Occipital lobe (tissue), 2 donors: Measurements from ENCODE around the gene OSBPL3. TPM values are rescaled to one million over a fixed set of nuclear protein-coding genes. Genes with fewer than 3 reads are reported as not detected.

Experiments
- DNase-seq: peaks from one replicate; lab custom pipeline; 2025; lab: John Stamatoyannopoulos, UW
- total RNA-seq: library from RNA; depleted of rRNA; stranded (reverse); fragments of >200 nt; gene quantifications from one replicate; pipeline ENCODE4 v1.2.3, GENCODE V29; 2014

Gene OSBPL3
- total RNA-seq, 1 donor from 2014 or later, result 7.3 TPM

DNA sequence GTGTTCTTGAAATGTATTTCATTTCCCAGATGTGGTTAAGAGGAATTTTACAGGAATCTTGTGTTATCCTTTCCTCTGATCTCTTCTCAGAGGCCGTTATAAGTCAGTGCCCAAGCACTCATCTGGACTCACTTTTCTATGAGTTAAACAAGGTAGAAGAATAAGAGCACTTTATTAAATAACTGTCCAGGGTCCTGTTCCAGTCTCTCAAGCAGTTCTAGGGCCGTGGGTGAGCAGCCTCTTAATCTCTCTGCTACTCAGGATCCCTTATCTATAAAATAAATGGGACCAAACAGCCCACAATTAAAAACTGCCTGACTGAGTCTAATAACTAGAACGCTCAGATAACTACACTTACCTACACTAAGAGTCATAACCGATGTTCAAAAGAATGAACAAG is 111.2 kb downstream of the OSBPL3 start:
- no peak for DNase-seq

DNA sequence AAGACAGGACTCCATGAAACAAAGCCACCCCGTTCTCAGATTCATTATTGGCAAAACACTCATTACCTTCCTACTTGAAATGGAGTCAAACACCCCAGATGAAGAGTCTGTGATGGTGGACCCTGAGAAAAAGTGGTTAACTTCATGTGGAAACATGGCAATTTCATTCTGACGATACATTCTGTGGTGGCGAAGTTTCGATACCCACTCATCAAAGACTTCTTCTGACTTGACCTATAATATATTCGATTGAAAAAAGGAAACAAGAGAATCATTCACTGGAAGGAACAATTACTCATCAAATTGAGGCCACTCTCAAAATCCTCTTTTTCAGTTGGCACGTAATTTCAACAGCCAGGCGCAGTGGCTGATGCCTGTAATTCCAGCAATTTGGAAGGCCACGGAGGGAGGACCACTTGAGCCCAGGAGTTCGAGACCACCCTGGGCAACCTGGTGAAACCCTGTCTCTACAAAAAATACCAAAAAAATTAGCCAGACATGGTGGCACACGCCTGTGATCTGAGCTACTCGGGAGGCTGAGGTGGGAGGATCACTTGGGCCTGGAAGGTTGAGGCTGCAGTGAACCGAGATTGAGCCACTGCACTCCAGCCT is 113.9 kb downstream of the OSBPL3 start:
- DNase-seq, result no peak

DNA sequence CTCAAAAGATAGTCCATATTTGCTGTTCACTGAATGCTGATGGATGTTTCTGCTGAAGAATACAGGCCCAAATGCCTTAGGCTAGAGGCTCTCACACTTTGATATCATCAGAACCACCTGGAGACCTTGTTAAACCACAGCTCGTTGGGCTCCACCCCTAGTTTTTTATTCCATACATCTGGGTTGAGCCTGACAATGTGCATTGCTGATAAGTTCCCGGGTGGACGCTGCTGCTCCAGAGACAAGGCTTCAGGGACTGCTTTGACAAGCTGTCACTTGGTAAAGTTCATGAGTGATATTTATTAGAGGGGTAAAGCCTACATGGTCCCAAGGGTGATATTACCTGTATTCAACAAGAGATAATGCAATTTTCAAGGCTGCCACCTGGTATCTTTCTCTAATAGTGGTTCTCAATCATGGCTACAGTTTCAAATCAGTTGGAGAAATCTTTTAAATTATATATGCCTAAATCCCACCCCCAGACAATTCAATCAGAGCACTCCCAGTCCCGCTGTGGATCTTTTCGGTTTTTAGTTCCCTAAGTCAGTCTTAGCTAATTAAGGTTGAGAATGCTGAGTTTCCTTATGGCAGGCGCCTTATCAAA is 115.7 kb downstream of the OSBPL3 start:
- DNase-seq, result no peak

DNA sequence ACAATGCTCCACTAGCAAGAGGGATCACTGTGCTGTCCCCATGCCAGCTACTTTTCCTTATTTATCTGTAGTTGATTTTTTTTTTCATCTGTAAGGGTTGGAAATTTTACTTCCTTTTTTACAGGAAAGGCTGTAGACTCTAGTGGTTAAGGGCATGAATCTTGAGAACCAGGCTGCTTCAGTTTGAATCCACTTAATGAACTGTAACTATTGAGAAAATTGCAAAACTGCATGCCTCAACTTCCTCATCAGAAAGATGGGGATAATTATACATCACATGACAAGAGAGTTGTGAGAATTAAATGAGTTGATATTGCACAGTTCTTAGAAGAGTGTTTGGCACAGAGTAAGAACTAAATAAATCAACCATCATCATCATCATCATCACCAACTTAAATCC is 116.4 kb downstream of the OSBPL3 start:
- no peak for DNase-seq

DNA sequence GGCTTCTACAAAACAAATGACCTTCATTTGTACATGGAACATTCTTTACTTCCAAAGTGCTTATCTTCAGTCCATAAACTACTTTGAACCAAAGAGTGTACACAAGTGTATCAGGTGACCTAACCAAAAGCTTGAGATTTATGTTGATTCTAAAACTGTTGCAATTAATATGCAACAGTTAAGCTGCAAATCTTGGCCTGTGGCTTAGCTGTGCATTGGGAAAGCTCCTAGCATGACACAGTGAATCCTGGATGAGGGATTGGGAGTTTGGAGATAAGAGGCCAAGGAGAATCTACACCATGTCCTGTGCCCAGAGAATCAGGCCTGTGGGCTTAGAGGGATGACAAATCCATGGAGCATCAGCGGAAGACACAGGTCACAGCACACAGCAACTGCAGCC is 117.5 kb downstream of the OSBPL3 start:
- no peak for DNase-seq

DNA sequence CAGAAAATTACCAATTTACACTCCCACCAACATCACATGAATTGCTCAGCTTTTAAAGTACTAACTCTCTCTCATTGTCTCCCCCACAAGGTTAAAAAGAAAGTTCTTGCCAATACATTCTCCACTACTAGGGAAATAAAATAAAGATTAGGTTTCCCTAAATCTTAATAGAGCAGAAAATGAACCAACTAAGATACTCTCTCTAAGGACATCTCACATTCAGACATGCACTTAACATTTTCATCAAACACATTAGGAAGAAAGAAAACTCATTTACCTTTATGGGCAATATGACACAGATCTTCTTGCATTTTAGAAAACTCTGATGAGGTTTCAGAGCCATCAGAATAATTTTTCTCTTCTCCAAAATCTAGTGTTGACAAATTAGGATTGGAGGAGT is 118.6 kb downstream of the OSBPL3 start:
- no peak for DNase-seq

DNA sequence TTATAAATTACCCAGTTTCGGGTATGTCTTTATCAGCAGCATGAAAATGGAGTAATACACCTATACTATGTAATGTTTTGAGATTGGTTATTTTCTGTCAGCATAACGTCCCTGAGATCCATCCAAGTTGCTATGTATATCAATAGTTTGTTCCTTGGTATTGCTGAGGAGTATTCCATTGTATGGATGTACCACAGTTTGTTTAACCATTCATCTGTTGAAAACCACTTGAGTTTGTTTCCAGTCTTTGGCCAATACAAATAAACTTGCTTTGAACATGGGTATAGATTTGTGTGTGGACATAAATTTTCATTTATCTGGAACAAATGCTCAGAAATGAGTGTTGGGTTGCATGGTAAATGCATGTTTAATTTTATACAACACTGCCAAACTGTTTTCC is 119.4 kb downstream of the OSBPL3 start:
- no peak for DNase-seq

DNA sequence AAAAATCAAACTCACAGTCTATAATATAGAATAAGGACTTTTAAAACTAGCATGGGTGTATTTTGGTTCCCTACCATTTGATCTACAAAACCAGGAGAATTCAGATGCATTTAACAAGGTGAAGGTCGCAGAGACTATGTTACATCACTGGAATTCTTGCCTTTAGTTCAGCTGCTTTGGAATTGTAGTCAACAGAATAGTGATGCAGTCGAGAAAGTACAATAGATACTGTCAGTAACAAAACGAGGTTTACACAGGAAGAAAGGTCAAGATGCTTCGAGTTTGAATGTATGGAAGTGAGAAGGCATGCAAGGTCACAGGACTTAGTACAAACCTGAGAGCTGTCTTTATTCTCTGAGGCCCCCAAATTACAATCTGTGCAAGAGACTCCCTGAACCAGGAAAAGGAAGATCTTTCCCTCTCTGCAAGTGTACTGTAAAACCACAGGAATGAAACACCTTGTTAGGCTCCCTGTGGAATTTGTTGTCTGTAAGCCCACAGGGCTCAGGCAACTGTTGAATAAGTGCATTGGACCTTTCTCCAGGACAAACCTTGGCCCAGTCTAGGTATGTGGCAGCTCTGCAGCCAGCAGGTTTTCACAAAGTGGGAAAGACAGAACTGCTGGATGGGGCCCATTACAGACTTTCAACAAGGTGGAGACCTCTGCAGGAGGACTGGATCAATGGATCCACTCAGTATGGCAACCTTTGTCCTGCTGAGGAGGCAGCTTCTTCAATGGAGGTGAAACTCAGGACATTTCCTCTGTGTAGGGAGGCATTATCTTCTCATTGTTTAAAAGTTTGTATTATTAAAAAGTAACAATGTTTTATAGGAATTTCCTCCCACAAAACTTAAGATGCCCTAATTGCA is 121.6 kb downstream of the OSBPL3 start:
- no peak for DNase-seq

DNA sequence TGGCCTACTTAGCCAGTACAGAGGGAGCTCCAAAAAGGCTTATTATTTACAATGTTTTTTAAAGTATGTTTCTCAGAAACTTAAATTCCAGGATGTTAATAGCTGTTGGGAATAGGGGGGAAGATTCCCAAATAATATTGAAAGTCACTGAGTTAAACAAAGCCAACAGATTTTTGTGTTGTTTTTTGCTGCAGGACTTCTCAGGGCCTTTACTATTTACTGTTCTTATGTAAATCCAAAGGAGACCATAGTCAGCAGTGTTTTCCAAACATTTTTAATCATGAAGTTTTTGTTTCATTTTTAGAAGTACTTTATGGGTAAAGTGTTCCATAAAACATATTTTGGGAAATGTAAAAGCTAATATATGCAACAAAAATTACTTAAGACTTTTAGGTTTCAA is 122.4 kb downstream of the OSBPL3 start:
- no peak for DNase-seq

DNA sequence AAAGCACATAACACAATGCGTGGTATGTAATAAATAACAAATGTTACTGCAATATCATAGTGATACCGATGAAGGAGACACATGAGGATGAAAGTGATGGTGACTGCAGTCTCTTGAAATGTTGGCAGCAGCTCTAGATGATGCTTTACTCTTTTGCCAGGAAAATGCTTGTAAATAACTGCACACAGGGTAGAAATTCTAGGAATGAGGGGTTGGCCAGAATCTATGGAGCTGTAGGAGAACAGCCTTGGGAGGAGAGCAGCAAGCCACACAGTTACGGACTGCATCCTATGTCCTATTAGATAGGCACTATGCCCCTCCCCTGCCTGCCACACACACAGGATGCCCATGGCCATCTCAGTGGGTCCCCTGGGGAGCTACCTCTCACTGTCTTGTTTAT is 125.1 kb downstream of the OSBPL3 start:
- DNase-seq, result no peak

DNA sequence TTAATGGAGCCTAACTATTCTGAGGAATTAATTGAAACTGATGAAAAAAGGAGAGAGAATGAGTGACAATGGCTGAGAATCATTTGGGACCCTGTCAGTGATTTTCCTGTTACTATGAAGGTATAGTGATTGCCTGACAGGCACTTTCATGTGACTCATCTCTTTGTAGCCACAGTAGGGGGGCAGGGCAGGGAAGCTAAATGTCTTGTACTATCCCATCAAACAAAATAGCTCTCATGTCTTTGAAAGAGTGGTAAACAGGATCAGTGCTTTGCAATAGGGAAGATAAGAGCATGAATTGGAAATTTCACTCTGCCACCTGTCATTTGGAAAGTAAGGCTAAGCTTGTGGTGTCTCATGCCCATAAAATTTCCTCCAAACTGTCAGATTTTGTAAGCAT is 128.2 kb downstream of the OSBPL3 start:
- DNase-seq, result no peak

DNA sequence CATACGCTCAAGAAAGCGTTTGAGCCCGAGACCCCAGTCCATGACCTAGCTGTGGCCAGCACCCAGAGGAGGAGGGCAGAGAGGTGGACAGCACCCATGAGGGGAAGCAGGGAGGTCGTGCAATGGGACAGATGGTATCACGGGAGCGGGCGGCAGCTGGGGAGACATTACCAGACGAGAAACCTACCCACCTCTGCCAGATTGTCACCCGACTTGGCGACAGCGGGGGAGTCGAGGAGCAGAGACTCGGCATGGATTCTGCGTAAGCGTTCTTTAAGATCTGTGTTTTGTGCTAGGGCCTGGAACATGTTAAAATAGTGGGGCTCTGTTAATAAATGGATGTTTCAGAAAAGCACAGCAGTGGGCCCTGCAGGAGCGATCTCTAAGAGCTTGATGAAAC is 131.1 kb downstream of the OSBPL3 start:
- no peak for DNase-seq

DNA sequence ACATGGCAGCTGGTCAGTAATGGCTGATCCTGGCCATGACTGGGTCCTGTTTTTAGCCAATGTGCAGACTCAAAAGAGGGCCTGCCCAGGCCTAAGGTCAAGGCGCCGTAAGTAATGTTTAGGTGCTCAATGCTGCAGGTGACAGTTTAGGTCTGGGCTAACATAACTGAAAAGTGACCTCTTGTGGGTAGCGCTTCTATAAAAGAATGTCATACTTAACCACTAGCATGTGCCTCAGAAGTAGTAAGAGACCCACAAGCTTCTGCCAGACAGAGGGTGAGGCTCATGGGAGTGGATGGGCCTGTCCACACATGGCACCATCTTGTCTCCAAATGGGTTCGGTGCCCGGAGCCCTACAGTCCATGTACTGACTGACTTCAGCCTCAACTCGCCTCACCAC is 132.2 kb downstream of the OSBPL3 start:
- DNase-seq, result no peak

DNA sequence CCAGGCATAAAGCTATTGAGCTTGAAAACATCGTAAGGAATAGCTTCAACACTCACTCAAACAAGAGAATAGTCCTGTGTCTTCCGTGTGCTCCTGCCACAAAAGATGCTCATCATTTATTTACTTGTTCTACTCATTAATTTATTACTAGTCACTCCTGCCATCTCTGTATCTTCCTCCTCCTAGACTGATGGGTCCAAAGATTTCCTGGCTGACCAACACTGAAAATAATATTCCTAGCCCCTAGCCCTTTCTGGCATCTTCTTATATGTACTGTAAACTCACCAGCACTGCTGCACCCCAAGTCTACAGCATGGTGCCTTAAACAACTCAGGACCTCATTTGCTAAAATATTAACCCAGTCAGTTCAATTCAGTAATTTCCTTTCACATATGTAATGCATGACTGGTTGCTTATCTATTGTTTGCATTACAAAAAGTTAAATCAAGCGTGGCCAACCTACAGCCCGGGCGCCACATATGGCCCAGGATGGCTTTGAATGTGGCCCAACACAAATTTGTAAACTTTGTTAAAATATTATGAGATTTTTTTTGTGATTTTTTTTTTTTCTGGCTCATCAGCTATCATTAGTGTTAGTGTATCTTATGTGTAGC is 136.1 kb downstream of the OSBPL3 start:
- no peak for DNase-seq

DNA sequence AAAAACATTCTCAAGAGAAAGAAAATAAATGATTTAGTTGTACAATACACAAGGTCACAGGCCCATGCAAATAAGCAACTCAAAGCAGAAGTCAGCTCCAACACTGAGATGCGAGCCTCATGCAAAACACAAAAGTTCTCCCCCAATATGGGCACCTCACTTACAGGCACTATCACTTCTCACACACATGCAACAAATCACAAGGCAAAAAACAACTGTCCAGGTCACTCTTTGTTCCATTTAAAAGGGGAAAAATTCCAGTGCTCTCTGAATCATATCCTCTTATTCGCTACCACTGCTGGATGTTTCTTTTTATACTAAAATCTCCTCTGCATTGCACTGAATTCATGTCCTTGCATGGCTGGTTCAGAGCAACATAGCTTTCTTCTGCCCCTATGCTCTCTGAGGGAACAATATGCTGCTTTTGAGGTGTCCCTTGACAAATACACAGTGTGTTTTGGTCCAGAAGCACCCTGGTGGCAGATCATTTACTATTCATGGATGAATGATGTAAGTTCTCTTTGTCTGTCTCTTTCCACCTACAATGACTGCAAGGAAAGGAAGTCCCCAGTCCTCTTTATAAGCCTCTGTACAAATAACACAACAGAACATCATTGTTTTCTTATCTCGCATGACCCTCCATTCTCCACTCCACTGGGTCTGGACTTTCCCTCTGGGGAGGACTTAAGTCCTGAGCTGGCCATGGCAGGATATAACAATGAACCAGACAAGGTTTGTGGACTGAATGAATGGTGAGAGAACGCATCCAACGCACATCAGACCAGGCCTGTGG is 137.3 kb downstream of the OSBPL3 start:
- no peak for DNase-seq

DNA sequence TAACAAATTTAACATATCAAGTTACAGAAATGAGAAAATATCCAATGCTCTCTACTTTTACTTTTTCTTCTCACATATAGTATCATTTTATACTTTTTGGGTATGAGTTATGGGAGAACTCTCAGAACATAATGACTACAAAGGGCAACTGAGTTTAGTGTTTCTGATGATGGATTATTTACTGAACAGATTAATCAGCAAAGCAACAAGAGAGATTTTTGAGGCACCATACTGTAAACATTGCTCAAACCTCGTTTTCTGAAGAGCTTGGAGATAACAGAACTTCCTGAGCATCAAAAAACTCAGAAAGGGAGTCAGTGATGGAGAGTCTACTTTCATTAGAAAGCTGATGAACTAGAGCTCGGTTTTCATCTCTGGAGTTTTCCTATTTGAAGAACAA is 137.9 kb downstream of the OSBPL3 start:
- DNase-seq, result no peak

DNA sequence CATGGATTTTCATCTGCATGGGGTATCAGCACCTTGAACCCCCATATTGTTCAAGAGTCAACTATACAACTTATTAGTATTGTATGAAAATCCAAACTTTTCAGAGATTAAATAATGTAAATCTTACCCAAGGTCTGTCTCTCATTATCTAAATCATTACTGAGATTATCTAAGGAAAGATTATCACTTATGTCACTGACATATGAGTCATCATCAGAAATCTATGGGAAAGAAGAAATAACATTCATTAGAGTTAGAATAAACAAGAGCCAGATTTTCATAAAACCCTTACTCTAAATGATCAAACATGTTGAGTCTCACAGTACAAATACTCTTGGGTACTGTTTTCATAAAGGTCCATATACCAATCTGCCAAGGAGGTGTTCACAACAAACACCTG is 139.4 kb downstream of the OSBPL3 start:
- no peak for DNase-seq

DNA sequence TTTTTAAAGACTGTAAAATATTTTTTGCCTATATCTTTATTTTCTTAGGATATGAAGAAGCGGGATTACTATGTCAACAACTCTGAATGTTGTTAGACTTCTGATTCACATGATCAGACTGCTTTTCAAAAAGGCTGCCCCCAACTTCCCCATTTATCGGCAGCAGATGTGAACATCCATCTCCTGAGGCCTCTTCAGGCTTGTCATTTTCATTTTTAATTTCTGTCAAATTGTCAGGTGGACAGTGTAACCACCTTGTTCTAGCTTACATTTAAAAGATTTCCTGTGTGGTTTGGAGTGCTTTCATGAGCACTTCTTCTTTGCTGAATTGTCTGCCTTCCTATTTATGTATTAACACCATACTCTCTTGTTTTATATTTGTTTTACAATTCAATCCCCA is 143.9 kb downstream of the OSBPL3 start:
- DNase-seq, result no peak

DNA sequence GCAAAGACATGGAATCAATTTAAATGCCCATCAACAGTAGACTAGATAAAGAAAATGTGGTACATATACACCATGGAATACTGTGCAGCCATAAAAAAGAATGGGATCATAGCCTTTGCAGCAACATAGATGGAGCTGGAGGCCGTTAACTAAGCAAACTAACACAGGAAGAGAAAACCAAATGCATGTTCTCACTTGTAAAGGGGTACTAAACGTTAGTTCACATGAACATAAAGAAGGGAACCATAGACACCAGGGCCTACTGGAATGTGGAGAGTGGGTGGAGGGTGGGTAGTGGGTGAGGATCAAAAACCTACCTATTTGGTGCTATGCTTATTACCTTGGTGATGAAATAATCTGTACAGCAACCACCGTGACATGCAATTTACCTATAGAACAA is 144.3 kb downstream of the OSBPL3 start:
- no peak for DNase-seq

DNA sequence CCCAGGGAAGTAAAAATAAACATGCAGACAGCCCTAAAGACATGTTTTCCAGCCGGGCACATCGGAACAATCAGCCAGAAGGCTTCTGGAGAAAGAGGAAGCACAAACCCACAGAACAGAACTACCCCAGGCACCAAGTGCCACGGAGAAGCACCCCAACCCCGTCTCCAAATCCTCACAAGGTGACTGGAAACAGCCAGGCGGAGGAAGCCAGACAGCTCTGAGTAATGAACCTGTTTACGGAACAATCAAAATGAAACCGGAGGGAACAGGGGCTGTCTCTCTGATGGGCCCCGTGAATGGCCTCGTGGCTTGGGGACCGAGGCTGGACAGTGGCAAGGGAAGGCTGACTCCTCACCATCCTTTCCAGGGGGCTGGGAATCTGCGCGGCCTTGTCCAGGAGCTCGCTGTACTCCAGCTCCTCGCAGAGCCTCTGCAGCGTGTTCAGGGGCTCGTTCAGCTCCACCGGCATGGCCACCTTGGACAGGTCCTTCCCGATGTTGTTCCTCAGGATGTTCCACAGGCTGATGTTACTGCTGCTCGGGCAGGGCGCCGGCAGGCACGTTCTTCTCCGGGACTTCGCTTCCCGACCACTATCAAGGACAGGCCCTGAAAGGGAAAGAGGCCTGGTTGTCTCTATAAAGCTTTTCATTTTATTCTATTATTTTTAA is 145.7 kb downstream of the OSBPL3 start:
- DNase-seq, result no peak

DNA sequence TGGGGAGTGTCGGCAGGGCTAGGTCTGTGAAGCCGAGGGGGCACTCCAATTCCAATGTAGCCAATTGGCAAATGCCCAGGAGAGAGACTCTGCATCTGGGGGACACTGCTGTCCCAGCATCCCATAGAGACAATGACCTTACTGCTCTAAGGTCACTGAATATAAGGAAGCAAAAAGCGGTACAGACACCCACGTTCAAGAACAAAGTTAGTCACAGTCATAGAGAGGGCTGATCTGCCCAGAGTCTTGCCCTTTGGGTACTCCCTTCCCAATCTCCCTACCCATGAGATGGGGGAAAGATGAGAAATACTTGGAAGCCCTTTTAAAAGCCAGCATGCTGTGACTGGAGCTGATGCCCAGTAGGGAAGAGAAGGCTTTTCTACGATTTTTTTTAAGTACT is 146.4 kb downstream of the OSBPL3 start:
- DNase-seq, result no peak
